ENCODE data around the gene PTH2.

The PTH2 gene

GRCh38 chr19:49423071-49423984 lies at the start of gene PTH2:
Gene PTH2, minus strand, starts transcription at chr19:49423441. Its CDS starts 102 bp downstream, at chr19:49423339.
- H3K4me3 ChIP-seq (ENCODE audit: low read depth, low read length) = no peak within 1 kb of the TSS

GRCh38 chr19:49472936-49473335 lies 49.7 kb upstream of the PTH2 start:
- H3K4me3 ChIP-seq (ENCODE audit: low read depth, low read length) = no peak overlapping the region
- no peak for TF ChIP-seq CTCF (IDR thresholded peaks at IDR 0.05; ENCODE audit: control insufficient read depth, extremely low read depth, insufficient read depth)
- no peak for DNase-seq (ENCODE audit: low read depth)

More at GRCh38 chr19:49423071-49423984, at the start of gene PTH2:
- no peak for DNase-seq (ENCODE audit: low read depth)
- no peak for TF ChIP-seq CTCF (IDR thresholded peaks at IDR 0.05; ENCODE audit: control insufficient read depth, extremely low read depth, insufficient read depth)

GRCh38 chr19:49470615-49470978 lies 47.4 kb upstream of the PTH2 start:
- TF ChIP-seq CTCF (IDR thresholded peaks at IDR 0.05; ENCODE audit: control insufficient read depth, extremely low read depth, insufficient read depth) = no peak

GRCh38 chr19:49469828-49470614 lies 46.8 kb upstream of the PTH2 start:
- no peak for DNase-seq (ENCODE audit: low read depth)
- 0 out of 2 replicates have a peak, but pooled peaks have one; percentile 6 for TF ChIP-seq CTCF (IDR thresholded peaks at IDR 0.05; ENCODE audit: control insufficient read depth, extremely low read depth, insufficient read depth)

More at GRCh38 chr19:49470615-49470978, 47.4 kb upstream of the PTH2 start:
- no peak overlapping the region for H3K4me3 ChIP-seq (ENCODE audit: low read depth, low read length)
- DNase-seq (ENCODE audit: low read depth) = no peak

GRCh38 chr19:49468746-49469447 lies 45.7 kb upstream of the PTH2 start:
- TF ChIP-seq CTCF (IDR thresholded peaks at IDR 0.05; ENCODE audit: control insufficient read depth, extremely low read depth, insufficient read depth) = no peak
- H3K4me3 ChIP-seq (ENCODE audit: low read depth, low read length) = no peak overlapping the region
- DNase-seq (ENCODE audit: low read depth) = peak; percentile 50

More at GRCh38 chr19:49469828-49470614, 46.8 kb upstream of the PTH2 start:
- no peak overlapping the region for H3K4me3 ChIP-seq (ENCODE audit: low read depth, low read length)

GRCh38 chr19:49468199-49468598 lies 45.0 kb upstream of the PTH2 start:
- no peak for TF ChIP-seq CTCF (IDR thresholded peaks at IDR 0.05; ENCODE audit: control insufficient read depth, extremely low read depth, insufficient read depth)
- DNase-seq (ENCODE audit: low read depth) = no peak
- no peak overlapping the region for H3K4me3 ChIP-seq (ENCODE audit: low read depth, low read length)
